ENCODE results near the gene HIVEP2.

HIVEP2 gene

DNA sequence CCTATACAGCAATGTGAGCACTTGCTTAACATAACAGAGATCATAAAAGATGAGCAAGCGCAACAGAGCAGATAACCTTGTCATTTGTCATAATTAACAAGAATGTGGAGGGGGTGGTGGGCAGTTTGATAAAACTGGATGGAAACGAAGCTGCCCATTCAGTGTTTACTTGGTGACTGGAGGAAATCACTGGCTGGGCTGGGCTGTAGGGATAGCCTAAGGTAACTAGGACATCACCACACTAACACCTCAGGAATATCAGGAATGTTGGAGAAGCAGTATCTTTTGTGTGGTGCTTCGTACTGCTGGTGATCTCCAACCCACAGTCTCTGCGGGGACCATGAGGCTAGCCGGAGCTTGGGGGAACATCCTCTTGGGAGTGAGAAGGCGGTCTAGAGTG is 218.4 kb downstream of the HIVEP2 start:
- DNase-seq: no peak

DNA sequence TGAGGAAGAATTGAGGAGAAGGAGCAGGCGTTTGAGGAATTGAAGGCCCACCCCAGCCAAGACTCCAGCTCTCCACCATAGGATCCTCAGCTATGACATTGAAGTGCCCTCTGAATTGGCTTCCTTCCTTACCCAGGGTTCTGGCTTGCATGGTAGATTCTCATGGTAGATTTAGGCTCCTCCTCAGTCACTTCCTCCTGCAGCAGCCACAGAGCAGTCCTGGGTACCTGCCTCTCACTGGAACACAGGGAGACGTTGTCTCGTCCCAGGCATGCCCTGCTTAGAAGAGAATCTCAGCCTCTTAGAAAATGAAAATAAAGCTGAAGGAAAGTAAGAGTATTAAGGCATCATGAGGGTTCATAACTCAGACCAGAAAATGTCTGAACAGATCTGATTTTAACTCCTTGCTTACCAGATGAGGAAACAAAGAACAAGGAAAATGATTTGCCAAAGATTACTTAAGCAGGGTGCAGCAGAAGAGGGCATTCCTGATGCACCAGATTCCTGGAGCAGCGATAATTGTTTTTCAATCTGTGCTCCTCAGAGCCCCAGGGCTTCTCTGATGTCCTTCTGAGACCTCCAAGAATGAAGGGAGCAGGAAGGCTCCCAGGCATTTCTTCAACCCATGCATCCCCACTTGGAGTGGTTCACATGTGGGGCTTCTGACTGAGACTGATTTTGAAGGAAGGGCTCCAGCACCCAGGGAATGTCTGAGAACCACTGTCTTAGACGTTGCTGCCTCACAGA is 219.8 kb downstream of the HIVEP2 start:
- no peak for DNase-seq

DNA sequence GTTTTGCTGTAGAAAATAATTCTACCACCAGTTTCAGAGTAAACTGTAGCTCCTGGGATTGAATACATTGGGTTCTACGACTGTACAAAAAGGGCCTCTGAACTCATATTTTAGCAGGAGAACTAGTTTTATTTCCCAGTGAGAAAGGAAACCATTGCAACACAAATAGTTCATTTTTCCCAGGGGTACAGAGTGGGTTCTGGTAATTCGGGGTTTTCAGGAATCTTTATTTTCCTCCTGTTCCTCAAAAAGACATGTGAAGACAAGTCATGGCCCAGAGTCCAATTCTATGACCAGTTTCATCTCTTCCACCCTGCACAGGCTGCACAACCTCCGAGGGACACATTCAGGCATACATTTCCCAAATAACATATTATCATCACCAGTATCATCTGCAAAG is 222.1 kb downstream of the HIVEP2 start:
- DNase-seq: no peak

DNA sequence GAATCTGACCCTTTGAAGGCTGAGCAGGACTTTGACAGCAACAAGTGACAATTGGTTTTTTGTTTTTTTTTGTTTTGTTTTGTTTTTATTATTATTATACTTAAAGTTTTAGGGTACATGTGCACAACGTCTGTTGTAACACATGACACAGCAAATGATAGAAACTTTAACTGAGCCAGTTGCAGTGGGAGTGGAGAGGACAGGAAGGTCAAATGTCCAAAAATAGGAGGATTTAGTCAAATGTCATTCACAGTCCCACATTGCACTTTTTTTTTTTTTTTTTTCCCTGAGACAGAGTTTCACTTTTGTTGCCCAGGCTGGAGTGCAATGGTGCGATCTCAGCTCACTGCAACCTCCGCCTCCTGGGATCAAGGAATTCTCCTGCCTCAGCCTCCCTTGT is 223.0 kb downstream of the HIVEP2 start:
- no peak for DNase-seq

DNA sequence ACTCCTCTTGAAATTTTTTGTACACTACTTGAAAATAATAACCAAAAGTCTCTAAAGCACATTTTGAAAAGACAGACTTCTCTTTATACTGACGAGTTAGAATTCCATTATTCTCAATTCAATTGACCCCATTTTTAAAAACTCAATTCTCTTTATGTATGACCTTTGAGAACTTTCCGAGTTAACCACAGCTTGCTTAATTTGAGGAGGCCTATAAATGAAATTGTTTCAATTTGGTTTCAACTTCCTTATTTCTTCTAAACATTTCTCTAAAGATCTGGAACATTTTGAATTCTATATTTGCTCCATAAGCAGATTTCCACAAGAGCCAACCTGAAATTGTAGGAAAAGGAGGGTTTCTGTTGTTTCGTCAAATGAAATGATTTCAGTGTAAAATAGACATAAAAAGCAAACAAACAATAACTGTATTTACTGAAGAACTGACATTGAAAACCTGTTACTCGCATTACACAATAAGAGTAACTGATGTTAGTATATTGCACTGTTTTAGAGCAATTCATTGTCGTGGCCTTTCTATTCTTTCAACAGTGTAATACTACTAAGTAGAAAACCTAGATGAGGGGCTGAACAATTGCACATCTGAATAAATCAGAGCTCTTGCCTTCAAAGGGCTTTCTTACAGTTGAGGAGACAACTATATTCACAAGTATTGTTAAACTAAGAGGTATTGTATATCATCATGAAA is 223.6 kb downstream of the HIVEP2 start:
- DNase-seq: no peak

DNA sequence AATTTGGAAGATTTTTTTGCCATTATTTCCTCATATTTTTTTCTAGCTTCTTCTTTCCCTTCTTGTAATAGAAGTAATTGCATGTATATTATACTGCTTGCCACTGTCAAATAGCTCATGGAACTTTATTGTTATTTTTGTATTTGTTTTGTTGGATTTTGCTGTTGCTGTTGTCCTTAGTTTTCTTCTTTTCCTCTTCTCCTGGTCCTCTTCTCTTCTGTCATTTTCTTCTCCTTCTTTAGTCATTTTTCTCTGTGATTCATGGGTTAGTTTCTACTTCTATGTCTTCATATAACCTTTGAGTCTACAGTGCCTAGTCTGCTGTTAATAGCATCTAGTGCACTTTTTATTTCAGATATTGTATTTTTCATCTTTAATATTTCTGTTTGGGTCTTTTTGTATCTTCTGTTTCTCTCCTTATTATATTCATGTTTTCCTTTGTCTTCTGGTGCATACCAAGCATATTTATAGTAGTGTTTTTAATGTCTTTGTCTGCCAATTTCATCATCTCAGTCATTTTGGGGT is 226.2 kb downstream of the HIVEP2 start:
- DNase-seq: no peak

DNA sequence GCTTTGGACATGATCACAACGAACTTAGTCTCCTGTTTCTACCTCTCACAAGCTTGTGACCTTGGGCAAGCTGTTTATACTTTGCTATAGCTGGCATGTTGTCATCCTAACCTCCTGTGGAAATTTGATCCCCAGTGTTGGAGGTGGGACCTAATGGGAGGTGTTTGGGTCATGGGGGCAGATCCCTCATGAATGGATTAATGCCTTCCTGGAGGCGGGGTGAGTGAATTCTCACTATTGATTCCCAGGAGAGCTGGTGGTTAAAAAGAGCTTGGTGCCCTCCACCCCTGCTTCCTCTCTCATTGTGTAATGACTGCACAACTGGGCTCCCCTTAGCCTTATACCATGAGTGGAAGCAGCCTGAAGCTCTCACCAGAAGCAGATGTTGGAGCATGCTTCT is 228.9 kb downstream of the HIVEP2 start:
- no peak for DNase-seq

DNA sequence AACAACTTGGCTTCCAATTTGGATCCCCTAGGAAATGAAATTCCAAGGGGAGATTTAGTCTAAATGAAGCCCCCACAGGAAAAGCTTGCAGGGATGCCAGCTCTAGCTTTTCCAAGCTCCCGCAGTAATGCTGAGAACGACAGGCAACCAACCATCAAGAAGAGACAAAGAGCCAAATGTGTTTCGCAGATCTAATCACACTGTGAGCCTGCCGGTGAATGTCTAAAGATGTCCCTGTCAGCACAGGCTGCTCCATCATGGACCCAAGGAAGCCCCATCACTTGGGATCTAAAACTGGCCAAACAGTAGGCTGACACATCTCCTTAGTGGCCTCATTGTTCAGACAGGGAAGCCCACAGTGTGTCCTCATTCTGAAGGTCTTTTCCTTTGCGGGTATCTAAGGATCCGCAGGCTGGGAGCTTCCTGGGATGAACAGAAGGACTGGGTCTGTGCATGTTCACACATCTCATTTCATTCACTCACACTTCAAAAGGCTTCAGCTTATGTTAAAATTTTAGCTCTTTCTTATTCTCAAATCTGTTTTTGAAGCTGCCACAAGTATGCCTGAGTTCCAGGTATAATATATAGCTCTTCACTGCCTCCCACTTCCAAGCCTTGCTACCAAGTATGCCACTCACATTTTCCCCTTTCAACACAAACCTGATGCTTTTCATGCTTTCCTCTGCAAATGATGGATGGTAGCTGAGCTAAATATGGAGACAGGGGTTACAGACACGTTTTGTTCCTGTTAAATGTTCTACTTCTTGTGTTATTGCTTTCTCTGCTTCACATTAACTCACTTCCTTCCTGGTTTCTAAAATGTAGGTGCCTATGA is 229.8 kb downstream of the HIVEP2 start:
- DNase-seq: no peak

DNA sequence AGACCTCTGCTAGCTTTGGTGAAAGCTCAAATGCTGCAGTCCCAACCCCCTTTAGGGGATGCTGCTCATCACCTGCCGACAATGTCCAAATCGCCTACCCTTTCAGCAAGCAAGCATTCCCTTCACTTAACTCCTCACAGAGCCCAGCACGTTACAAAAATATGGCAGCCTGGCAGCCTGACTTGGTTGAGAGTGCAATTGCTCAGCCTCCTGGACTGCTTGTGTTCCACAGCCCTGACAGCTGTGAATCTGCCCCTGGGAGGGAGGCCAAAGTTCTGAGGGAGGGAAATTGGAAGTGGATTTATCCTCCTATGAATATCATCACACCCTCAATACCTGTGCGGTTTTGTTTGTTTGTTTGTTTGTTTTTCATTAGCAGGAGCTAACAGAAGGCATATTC is 231.0 kb downstream of the HIVEP2 start:
- no peak for DNase-seq

DNA sequence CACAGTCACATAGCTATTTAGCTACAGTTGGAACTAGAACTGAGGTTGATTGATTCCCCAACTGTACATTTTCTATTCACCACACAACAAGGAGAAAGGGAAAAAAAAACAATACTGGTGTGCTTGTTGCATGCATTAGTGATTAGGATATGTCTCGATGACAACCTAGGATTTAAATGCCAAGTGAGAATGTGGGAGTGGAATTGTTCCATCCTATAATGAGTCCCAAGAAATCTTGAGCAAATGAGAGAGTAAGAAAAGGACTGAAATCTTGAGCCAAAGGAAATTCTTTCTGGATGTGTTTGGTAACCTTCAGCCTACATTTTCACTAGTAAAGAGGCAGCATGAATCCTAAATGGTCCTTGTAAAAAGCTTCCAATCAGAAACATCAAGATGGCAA is 232.7 kb downstream of the HIVEP2 start:
- DNase-seq: no peak

DNA sequence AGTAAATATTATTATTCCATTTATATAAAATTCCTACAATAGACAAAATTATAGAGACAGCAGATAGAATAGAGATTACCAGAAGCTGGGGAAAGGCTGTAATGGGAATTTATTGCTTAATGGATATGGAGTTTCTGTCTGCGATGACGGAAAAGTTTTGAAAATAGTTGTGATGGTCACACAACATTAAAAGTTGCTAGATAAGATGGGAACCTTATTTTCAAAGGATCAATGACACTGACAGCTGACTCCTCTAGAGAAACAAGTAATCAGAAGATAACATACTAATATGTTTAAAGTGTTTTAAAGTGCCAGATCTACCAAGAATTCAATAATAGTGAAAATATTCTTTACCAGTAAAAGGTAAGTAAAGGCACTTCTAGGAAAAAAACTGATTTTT is 236.3 kb downstream of the HIVEP2 start:
- DNase-seq: no peak

DNA sequence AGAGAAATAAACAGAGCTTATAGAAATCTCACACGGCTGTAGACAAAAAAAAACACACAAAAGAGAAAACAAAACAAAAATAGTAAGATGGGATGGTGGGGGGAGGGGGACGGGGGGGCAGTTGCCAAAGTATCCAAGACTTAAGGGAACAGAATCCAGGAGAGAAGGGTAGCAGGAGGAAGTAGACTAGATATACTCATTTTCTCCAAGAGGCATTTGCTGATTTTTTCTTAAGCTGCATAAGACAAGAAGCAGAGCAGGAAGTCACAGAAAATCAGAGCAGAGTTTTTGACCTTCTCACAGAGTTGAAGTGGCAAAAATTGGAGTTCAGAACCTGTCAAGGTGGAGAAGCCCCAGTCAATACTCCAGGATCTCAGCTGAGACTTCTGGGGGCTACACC is 237.7 kb downstream of the HIVEP2 start:
- DNase-seq: no peak

DNA sequence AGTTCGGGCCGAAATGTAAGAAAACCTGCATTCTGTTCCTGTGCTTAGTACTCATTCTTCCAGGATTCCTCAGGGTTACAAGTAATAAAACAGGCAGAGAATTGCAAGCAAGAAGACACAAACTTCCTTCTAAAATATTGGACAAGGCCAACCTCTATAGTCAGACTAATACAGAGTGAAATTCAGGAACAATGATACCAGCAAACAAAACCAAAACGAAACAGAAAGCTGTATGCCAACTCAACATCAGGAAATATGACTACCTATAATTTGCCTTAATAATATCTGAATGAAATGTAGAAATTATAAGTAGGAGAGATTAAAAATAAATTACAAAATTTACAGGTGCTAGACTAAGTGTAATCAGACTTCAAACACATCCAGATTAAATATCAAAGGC is 238.8 kb downstream of the HIVEP2 start:
- DNase-seq: no peak

DNA sequence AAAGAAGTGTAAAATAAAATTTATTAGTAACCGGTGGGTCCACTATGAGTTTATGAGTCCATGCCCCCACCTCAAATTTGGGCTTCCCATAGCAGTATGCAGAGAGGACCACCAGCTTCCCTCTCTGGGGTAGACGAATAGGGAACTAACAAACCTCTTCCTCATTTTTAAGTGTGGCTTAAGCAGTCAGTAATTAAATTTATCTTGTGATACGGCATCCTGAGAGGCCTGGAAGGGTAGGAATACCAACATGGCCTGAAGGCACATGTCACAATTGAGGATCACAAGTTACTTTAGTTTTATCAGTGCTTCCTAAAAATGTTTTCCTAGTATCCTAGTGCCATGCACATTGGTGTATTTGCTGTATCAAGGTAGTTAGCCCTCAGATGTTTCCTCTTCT is 239.9 kb downstream of the HIVEP2 start:
- DNase-seq: no peak

DNA sequence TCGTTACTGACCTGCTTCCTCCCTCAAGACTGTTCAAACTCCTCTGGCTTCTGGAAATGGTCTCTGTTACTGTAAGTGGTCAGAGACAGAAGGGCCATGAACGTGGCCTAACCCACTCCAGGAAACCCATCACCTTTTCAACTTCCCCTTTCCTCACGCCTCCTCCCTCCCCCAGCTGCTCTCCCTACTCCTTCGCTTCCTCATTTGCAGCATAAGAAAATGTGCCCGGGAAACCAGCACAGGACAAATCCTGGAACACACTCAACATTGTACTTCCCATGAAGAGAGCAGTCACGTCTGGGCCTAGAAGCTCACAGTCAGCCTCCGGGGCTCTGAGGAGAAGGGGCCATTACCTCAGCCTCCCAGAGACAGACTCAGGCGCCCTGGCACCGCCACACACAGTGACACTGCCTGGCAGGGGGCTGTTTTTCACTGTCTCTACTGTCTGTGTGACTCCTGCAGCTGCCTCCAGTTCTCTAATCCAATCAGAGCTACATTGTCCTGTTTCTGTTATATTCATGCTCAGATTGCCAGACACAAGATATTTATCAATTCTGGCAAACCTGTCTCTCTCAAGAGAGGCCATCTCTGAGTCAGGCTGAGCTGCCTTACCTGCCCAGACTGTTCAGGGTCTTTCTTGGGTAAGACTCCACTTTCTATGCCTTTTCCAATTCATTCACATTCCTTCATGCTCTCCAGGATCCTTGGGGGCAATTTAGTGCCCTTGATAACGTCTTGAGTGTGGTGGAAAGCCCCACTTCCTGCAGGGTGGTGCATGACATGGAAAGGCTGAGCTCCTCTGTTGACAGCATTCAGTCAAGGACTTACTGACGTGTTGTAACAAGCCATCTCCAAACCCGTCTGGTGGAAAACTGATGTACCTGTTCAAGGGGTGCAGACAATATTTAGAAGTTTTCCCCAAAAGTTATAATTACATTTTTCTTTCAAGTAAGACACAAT is 242.2 kb downstream of the HIVEP2 start:
- no peak for DNase-seq
